IPS-NIHi7 (cell line): Measurements from ENCODE around the gene ZHX3.
A peak's percentile ranks its signal among the peaks of the same experiment; 100 is the strongest.

ENCODE experiments used
- DNase-seq: peaks from one replicate; pipeline ENCODE4 v3.0.0; 2012; ENCODE audit warnings: mixed read lengths; ENCODE audit errors: extremely low spot score

Gene ZHX3

GRCh38 chr20:41224281-41224680, 93.2 kb downstream of the ZHX3 start:
- DNase-seq: no peak

GRCh38 chr20:41223112-41223511, 94.4 kb downstream of the ZHX3 start:
- DNase-seq: no peak

- no peak for DNase-seq
These were observed 94.8 kb downstream of the ZHX3 start for GRCh38 chr20:41222703-41223102.

- DNase-seq: no peak
These were observed 95.2 kb downstream of the ZHX3 start for GRCh38 chr20:41222296-41222695.

- no peak for DNase-seq
These were observed 95.8 kb downstream of the ZHX3 start for GRCh38 chr20:41221614-41222218.

GRCh38 chr20:41219824-41220223, 97.7 kb downstream of the ZHX3 start:
- DNase-seq: no peak

- DNase-seq: no peak
These were observed 99.1 kb downstream of the ZHX3 start for GRCh38 chr20:41218466-41218865.

GRCh38 chr20:41217422-41217821, 100.1 kb downstream of the ZHX3 start:
- no peak for DNase-seq

- DNase-seq: no peak
These were observed 102.9 kb downstream of the ZHX3 start for GRCh38 chr20:41214666-41215065.

- DNase-seq: no peak
These were observed 103.3 kb downstream of the ZHX3 start for GRCh38 chr20:41214202-41214601.

- DNase-seq: no peak
These were observed 104.2 kb downstream of the ZHX3 start for GRCh38 chr20:41213150-41213820.

- DNase-seq: no peak
These were observed 112.2 kb downstream of the ZHX3 start for GRCh38 chr20:41205313-41205712.

GRCh38 chr20:41204304-41205265, 112.9 kb downstream of the ZHX3 start:
- DNase-seq: no peak

GRCh38 chr20:41203660-41204059, 113.9 kb downstream of the ZHX3 start:
- no peak for DNase-seq

- no peak for DNase-seq
These were observed 115.1 kb downstream of the ZHX3 start for GRCh38 chr20:41202426-41202825.

GRCh38 chr20:41201760-41202159, 115.8 kb downstream of the ZHX3 start:
- no peak for DNase-seq

GRCh38 chr20:41200446-41201202, 116.9 kb downstream of the ZHX3 start:
- DNase-seq: peak; percentile 7

- no peak for DNase-seq
These were observed 119.1 kb downstream of the ZHX3 start for GRCh38 chr20:41198443-41198842.

GRCh38 chr20:41196653-41197225, 120.8 kb downstream of the ZHX3 start:
- DNase-seq: no peak

- peak; percentile 5 for DNase-seq
These were observed 125.0 kb downstream of the ZHX3 start for GRCh38 chr20:41192575-41192974.
